HG03135 (cell line): ENCODE measurements around the gene ZFAND3.
A peak's percentile ranks its signal among the peaks of the same experiment; 100 is the strongest.

Experiments used
- ATAC-seq: cut with Tn5 transposase; IDR thresholded peaks from one replicate; pipeline ENCODE4 v1.9.1; 2021; ENCODE audit warnings: mild to moderate bottlenecking, moderate library complexity; ENCODE audit not compliant: unreplicated experiment

ZFAND3 gene

DNA sequence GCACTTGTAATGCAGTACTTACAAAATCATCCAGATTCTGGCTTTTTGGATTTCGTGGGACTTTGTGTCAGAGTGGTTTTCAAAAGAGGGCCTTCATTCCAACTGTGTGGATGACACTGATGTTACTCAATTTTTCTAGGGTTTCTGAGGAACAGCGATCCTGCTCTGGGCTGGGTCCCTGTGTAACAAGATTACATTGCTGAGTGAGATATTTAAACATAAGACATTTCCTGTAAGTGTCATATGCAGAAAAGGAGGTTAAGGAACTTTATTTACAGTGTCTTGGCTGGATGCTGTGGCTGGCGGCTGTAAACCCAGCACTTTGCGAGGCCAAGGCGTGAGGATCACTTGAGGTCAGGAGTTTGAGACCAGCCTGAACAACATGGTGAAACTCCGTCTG is 6.7 kb downstream of the ZFAND3 start:
- no peak for ATAC-seq

DNA sequence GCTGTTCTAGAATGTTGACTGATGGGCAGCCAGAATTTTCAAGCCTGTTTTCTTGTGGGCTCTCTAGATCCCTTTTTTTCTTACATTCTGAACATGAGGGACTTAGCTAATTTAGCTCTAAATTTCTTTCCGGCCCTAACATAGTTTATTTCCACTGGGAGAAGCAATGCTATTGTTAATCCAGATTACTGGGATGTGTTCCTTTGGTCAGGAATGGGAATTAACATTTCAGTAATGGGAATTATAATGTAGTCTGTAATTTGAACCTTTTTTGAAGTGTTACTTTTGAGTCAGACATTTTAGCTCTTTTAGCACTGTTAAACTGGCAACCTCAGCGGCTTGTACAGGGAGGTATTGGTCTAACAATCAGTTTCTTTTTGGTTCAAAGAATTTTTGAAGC is 7.5 kb downstream of the ZFAND3 start:
- no peak for ATAC-seq

DNA sequence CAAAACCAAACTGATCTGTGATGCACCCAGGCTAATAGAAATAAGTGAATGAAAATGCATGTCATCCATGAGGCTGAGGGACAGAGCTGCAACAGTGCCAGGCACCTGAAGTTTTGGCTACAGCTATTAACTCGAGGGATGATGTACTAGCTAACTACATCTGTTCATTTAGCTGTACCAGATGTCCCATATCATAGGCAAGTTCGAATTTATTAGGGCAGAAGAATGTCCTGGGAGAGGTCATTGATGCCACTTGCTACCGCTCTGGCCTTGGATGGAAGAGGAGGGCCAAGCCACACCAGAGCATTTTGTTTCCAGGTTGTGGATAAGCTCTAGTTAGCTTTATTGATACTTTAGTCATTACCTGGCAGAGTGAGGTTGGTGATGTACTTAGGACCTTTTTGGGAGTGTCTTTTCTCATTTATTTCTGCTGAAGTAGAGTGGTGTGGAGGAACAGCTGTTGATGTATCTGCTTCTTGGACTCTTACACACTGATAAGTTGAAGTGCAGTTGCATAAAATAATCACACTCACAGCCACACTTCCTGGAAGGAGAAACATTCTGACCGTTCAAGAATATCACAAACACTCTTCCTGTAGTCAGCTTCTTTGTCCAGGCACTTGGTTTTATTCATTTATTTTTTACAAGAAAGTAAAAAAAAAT is 8.2 kb downstream of the ZFAND3 start:
- ATAC-seq = no peak

DNA sequence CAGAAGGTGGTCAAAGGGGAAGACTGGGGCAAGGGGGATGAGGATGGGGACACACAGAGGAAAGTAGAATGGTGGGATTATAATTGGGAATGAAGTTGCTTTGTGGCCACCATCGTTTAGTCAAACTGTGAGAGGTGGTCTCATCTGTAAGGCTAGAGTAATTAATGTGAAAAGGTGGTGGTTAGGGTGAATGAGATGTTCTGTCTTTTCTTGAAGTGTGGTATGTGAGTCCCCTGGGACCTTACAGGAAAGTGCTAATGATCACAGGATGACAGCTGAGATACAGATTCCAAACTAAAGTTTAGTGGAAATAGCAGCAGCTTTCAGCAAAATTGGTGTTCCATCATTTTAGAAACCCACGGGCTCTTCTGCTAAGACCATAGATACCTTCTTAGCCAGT is 10.7 kb downstream of the ZFAND3 start:
- ATAC-seq = no peak

DNA sequence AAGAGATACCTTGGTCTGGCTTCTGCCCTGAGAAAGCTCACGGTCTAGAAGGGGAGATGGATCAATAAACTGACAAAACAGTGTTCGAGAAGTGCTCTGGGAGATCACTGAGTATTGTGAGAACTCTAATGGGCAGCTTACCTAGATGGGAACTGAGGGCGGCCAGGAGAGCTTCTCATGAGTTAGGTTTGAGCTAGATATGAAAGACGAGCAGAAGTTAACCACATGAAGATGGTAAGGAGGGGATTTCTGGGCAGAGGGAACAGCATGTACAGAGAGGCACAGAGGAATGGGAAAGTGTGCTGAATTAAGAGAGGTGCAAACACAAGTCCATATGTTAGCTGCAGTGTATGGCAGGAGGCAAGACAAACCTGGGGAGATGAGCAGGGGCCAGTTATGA is 11.9 kb downstream of the ZFAND3 start:
- no peak for ATAC-seq

DNA sequence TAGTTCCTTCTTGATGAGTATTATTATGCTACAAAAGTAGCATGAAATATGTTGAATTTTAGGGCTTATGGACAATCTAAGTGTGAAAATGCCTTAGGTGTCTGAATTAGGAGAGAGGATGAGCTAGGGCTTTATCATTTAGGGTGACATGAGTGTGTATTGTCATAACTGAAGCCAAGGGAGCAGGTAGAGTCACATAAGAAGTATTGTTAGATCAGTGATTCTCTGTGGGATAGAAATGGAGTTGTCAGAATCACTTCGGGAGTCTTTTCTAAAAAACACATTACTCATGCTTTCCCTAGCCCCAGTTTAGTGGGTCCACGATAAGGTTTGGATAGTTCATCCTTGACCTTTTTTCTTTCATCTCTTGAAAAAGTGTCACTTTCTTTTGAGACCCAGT is 16.4 kb downstream of the ZFAND3 start:
- no peak for ATAC-seq

DNA sequence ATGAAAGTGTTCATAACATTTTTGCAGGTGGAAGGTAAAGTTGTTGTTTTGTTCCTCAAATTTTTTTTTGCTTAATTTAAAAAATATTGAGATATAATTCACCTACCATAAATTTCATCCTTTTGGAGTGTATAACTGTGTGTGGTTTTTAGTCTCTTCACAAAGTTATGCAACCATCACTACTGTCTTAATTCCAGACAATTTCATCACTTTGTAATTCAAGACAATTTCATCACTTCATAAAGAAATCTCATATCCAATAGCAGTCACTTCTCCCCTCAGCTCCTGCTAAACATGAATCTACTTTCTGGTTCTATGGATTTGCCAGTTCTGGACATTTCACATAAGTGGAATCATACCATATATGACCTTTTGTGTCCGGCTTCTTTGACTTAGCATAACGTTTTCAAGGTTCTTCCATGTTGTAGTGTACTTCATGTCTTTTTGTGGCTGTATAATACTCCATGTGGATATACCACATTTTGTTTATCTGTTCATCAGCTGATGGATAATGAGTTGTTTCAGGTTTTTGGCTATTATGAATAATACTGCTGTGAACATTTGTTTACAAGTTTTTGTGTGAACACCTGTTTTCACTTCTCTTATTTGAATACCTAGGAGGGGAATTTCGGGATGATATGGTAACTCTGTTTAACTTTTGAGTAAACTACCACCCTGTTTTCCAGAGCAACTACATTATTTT is 18.8 kb downstream of the ZFAND3 start:
- ATAC-seq = no peak

DNA sequence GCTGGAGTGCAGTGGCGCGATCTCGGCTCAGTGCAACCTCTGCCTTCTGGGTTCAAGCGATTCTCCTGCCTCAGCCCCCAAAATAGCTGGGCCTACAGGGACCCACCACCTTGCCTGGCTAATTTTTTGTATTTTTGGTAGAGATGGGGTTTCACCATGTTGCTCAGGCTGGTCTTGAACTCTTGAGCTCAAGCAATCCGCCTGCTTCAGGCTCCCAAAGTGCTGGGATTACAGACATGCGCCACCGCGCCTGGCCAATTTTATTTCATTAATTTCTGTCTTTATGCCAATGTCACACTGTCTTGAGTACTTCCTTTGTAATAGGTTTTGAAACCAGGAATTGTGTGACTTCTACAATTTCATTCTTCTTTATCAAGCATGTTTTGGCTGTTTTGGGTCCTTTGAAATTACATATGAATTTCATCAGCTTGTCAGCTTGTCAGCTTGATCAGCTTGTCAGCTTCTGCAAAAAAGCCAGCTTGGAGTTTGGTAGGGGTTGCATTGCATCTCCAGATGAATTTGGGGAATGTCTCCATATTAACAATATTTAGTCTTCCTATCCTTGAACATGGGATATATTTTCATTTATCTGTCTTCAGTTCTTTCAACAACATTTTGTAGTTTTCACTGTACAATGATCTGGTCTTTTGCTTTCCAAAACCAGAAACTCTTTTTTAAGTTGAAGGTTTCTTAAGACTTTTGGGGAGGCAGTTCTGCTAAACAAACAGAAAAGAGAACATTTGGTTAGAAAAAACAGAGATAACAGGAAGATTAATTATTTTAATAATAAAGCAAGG is 20.8 kb downstream of the ZFAND3 start:
- ATAC-seq = no peak

DNA sequence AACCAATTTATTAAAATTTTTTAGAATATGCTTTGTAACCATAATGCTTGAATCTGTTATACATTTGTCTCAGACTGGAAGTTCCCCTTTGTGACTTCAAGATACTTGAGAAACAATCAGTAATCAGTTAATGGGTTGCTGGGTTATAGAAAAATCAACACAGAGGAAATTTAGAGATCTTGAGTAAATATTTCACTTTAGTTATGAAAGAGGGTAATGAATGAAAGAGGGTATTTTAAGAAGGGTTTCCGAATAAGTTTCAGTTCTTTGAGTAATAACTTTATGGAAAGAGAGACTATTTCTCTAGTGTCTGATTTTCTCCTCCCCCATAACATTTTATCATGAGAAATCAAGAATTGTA is 21.4 kb downstream of the ZFAND3 start:
- ATAC-seq = peak; percentile 50

DNA sequence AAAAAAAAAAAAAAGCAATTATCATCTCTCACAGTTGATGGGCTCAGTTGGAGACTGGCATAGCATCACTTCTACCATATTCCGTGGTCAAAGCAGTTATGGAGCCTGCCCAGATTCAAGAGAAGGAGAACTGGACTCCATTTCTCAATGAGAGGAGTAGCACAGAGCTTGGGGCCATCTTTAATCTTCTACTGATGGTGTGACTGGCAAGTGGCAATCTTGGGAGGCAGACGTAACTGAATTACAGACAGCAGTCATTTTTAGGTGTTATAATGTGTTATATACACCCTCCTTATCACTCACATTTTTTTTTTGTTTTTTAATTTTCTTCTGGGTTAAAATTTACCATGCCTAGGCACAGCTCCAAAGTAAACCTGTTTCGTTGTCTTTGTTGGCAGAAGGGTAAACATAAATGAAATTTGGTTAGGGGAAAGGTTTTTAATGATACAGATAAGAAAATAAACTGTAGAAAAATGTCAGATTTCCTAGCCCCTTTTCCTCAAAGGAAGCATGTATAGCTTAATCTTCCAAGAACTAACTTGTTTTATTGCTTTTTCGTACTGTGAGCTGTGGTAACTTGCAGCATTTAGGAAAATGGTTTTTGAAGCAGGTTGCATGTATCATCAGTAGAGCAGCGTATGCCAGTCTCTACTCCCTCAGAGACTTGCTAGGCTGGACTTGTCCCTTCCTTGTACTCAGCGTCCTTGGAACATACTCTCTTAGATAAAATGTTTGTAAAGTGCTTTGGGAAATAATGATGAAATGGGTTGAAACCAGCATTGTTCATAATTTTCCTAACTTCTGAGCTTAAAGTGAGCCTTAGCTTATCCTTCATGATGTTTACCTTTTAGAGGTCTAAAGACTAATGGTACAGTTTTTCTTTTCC is 25.7 kb downstream of the ZFAND3 start:
- ATAC-seq = no peak

DNA sequence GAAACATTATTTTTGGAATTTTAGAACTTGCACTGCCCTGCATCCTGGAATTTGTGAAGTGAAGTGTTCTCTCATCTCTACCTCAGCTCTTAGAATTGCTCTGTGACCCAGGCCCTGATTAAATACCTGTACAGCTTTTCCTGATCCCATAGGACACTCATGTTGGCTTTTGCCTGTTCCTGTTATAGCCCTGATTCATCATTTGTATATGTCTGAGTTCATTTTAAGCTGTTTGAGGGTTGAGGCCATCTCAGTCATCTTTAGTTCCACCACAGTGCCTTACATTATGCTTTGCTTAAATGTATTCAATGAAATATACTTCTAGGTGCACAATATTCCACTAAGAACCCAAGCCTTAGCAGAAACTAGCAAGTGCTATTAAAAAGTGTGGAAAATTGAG is 26.4 kb downstream of the ZFAND3 start:
- no peak for ATAC-seq

DNA sequence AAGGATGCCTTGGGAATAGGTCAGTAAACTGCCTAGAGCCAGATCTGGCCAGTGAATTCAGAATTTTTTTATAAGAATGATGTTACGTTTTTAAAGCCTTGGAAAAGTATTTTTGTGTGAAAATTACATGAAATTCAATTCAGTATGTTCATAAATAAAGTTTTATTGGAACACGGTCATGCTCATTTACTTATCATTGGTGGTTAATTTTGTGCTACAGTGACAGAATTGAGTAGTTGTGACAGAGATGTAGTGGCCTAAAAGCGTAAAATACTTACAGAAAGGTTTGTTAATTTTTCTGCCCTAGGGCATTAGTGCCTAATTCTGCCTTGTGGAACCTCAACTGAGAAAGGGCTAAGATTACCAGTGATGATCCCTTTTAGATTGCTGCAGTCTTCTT is 28.2 kb downstream of the ZFAND3 start:
- no peak for ATAC-seq

DNA sequence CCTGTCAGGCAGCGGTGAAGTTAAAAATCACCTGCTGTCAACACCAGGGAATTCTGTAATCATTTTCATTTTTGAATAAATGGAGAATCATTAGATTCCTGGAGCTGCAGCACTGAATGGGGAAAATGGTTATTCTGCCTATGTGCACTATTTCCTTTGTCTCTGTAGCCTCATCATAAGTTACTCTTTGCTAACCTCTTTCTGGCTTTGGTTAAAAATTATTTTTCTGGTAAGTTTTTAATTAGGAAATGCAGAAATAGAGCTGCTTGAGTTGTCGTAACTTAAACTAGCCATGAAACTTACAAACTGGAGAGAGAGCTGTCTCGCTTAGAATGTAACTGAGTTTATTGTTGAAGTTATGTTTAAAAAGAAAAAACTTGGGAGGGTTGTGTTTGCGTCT is 28.8 kb downstream of the ZFAND3 start:
- no peak for ATAC-seq

DNA sequence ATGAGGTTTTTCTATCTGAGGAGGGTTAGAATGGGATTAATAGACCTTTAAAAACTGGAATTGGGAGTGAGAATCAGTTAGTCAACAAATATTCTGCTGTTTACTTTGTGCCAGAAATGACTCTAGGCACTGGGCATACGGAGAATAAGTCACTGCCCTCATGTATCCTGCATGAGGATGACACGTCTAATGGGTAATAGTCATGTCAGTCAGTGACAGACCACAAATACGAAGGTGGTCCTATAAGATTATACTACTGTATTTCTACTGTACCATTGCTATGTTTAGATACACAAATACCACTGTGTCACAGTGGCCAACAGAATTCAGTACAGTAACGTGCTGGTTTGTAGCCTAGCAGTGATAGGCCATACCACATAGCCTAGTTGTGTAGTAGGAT is 30.7 kb downstream of the ZFAND3 start:
- ATAC-seq = no peak

DNA sequence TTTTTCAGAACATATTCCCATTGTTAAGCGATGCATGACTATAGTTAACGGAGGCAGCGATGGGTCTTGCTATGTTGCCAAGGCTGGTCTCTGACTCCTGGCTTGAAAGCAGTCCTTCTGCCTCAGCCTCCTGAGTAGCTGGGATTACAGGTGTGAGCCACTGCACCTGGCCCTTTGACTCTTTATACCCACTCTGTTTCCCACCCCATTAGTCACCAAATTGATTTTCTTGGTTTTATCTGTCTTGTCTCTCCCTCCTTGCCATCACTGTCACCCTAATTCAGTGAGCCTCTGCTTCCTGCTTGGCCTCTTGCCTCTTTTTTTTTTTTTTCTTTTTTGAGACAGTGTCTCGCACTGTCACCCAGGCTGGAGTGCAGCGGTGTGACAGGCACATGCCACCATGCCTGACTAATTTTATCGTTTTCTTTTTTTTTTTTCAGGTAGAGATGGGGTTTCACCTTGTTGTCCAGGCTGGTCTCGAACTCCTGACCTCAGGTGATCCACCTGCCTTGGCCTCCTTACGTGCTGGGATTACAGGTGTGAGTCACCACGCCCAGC is 31.3 kb downstream of the ZFAND3 start:
- no peak for ATAC-seq

DNA sequence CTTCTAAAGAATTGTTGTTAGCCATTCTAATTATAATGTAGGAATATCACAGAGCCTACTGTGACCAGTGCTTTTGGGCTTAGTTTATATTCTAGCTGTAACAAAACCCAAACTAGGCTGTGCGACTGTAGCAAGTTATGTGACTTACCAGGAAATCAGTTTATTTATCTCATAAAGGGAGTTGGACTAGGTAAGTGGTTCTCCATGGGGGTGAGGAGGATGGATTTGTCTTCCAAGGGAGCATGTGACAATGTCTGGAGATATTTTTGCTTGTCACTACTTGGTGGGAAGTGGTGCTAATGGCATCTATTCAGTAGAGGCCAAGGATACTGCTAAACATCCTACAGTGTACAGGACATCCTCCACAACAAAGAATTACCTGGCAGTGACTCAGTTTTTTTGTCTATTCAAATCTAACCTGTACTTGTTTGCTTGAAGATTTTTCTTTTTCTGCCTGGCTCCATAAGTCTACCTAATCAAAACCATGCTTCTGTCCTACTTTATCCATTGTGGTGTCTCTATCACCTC is 32.5 kb downstream of the ZFAND3 start:
- ATAC-seq = no peak

DNA sequence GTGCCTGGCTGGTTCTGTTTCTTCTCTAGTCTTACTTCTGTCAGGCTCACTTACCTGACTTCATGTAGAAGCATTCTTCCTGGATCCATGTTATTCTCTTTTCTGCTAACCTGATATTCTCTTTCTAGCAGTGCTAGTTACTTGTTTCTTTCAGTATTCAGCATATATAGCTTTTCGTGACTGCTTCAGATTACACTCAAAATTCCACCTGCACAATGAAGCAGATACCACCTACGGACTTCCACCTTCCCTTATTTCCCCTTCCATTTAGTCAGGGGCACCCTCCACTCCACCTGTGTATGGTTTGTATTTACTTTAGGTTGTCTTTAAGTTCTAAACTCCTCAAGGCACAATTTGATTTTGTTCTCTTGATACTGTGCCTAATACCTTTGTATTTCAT is 36.8 kb downstream of the ZFAND3 start:
- no peak for ATAC-seq

DNA sequence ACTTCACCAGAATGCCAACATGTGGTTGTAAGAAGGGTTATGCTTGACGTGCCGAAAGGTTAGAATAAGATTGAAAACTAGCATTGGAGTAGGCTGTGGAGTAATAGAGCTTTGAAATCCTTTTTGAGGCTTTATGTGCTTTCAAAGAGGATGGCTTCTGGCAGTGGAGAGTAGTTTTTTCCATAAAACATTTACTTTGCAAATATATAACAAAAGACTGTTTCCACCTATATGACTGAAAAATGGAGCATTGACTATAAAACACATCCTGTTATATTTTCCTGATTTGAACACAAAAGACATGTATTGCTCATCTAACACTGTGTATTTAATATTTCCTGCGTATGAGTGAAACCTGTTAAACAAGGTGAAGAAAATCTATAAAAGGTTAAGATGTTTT is 38.8 kb downstream of the ZFAND3 start:
- ATAC-seq = no peak

DNA sequence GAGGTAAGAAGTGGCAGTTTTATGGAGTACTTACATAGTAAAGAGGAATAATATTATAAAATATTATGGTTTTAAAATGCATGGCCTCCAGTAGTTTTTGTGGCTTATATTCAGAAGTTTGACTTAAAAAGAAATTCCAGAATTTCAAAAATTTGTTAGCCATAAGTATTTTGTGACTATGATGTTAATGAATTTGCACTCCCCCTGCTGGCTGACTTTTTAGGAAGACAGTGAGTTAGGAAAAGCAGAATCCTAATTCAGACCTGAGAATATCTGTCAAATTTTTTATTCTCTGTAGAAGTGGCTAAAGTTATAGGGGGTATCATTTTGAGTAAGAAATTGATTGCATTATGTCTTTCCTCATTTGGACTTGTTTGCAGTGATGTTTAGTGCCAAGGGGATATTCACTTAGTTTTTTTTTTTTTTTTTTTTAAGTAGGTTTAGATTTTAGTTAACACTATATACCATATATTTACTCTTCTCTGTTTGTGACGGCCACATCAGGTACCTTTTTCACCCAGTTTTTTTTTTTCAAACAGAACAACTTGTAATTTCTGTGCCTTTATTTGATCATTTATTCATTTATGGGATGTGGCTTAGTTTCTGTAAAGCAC is 40.8 kb downstream of the ZFAND3 start:
- no peak for ATAC-seq

DNA sequence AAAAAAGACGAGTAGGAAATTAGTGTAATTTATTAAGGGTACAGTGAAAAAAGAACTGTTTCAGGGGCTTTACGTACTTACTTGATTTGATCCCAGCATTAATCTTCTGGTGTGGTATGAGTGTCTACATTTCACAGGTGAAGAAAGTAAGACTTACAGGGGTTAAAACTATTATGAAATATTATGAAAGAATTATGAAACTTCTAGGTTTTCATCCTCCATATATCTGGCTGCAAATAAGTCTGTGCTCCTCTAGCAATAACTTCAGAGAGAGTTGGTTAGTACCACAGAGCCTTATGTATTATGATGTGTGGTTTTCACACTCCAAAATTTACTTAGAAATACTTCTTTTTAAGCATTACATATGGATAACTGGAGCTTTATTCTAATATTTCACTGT is 41.9 kb downstream of the ZFAND3 start:
- ATAC-seq = no peak
